Fibroblast of mammary gland (primary cell): ENCODE results near the gene TBC1D1.

ENCODE experiments used
- DNase-seq: peaks from one replicate; pipeline ENCODE4 v3.0.0-alpha.2; 2010; ENCODE audit warnings: low read depth
- H3K4me3 ChIP-seq: 2 replicates; pipeline ENCODE4 v1.5.1; 2011; ENCODE audit warnings: low read depth, mild to moderate bottlenecking, low read length, moderate library complexity; ENCODE audit not compliant: control insufficient read depth
- TF ChIP-seq, protein P1 (sequence below): conservative IDR thresholded peaks from 2 replicates; pipeline ENCODE4 v1.5.1; 2011; ENCODE audit warnings: low read depth, low read length, inconsistent platforms; ENCODE audit not compliant: control insufficient read depth, insufficient read depth

The TBC1D1 gene

DNA sequence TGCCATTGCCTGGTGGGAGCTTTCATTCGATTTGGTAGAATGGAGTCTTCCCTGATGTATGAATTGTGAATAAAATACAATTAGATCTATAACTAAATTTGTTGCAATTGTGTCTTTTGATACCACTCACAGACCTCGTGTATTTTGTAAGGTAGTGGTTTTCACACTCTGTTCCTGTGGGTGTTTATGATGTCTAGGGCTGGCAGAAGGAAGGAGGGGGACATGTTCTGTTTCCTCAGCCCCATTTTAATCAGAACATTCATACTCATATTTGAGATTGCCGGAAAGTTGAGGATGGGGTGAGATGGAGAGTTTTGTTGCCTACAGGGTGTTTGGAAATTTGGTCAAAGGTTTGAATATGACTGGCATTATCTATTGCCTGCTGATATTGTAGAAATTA, 112.2 kb downstream of the TBC1D1 start:
- TF ChIP-seq, protein P1, sequence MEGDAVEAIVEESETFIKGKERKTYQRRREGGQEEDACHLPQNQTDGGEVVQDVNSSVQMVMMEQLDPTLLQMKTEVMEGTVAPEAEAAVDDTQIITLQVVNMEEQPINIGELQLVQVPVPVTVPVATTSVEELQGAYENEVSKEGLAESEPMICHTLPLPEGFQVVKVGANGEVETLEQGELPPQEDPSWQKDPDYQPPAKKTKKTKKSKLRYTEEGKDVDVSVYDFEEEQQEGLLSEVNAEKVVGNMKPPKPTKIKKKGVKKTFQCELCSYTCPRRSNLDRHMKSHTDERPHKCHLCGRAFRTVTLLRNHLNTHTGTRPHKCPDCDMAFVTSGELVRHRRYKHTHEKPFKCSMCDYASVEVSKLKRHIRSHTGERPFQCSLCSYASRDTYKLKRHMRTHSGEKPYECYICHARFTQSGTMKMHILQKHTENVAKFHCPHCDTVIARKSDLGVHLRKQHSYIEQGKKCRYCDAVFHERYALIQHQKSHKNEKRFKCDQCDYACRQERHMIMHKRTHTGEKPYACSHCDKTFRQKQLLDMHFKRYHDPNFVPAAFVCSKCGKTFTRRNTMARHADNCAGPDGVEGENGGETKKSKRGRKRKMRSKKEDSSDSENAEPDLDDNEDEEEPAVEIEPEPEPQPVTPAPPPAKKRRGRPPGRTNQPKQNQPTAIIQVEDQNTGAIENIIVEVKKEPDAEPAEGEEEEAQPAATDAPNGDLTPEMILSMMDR: no peak
- DNase-seq: no peak
- no peak overlapping the region for H3K4me3 ChIP-seq

DNA sequence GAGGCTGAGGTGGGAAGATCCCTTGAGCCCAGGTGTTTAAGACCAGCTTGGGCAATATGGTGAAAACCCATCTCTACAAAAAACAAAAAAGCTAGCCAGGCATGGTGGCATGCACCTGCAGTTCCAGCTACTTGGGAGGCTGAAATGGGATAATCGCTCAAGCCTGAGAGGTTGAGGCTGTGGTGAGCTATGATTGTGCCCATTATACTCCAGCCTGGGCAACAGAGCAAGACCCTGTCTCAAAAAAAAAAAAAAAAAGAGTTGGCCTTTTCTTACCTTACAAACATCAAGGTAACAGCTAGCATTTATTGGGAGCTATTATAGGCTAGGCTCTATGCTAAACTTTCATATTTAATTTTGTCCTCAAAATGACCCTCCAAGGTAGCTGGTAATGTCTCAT, 112.7 kb downstream of the TBC1D1 start:
- H3K4me3 ChIP-seq: no peak overlapping the region
- DNase-seq: no peak
- TF ChIP-seq, protein P1: no peak

DNA sequence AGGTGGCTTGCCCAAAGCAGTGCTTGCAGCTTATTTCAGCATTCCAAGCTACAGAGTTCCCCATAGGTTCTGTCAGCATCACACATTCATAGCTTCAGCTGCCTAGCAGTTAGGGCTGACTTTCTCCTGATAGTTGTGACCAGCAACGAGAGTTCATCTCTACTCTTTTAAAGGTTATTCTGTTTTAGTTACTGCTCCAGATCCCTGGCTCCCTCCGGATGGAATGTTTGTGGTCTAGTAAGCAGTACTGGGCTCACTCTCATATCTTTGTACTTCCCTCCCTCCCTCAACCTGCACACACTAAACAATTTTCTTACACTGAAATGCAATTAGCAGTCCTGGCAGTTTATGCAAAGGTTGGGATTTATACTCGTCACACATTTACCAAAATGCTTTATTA, 113.2 kb downstream of the TBC1D1 start:
- no peak for DNase-seq
- TF ChIP-seq, protein P1: no peak
- no peak overlapping the region for H3K4me3 ChIP-seq

DNA sequence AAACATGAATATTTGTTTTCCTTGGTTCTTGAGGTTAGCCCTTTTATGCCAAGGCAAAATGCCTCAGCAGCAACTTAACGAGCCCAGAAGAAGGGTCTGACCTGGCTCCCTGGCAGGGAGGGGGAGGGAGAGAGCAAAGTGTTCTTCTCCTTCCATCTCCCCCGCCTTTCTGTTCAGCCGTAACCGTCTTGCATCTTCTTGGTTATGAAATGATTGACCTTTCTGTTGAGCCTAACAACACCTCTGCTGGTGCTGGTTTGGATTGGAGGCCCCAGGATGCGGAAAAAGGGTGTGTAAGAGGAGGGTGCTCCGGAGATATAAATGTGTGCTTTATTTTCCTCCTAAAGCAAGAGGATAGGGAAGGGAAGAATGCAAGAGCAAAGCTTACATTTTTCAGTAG, 114.0 kb downstream of the TBC1D1 start:
- DNase-seq: no peak
- H3K4me3 ChIP-seq: no peak overlapping the region
- TF ChIP-seq, protein P1: no peak

DNA sequence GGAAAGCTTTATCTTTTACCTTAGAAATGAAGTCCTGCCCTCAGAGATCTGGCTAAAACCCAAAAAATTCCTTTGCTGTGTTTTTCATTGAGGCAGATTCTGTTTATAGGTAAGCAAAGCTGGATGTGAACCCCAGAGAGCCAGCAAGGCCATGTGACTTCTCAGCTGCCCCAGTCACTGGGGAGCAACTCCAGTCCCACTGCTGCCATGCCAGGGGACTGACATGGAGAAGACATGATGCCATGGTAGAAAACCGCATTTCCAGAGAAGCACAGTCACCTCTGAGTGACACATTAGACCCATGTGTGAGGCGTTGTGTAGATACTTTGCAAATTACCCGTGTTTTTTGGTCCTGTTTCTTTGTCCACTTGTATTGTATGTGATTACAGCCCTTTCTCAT, 114.8 kb downstream of the TBC1D1 start:
- TF ChIP-seq, protein P1: no peak
- DNase-seq: no peak
- H3K4me3 ChIP-seq: no peak overlapping the region

DNA sequence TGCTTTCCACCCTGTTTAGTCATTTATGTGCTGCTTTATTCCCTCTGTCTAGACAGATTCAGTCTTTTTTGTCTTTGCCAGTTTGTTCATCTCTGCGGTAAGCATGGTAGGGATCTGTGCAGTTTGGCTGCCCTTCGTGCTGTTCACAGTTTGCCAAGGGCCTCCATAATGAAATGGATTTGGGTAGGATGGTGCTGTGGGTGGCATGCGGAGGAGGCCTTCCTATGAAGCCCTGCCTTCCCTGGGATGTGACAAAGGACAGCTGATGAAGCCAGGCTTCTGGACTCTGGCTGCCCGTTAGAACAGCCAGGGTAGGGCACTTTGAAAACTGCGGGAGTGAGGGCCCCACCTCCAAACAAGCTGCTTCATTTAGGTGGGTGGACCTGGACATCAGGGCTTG, 116.8 kb downstream of the TBC1D1 start:
- H3K4me3 ChIP-seq: no peak overlapping the region

DNA sequence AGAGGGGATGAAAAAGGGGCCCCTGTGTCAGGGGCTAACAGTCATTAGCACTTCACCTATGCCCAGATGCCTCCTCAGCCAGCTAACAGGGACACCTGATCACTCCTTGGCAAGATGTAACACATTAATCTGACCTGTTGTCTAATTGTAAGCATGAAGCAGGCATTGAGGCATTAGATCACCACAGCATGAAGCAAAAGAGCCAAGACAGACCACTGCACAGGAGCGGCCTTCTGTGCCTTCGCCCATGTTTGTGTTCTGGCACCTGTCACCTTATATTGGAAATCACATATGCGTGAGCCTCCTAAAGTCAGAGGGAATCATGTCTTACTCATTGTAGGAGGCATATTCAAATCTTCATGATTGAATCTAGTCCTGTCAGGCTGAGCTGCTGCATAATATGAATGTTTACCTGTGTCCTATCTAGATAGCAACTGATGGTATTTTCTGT, 117.7 kb downstream of the TBC1D1 start:
- no peak overlapping the region for H3K4me3 ChIP-seq
- TF ChIP-seq, protein P1: no peak
- no peak for DNase-seq

More for the DNA sequence above, 116.8 kb downstream of the TBC1D1 start:
- TF ChIP-seq, protein P1: no peak
- no peak for DNase-seq
